Measurements from ENCODE around the gene TLCD3A.
"Not testable (repeated sequence)": the region's sequence is repeated elsewhere in the genome, so short reads cannot be mapped to it uniquely, and the experiment has no call there.

The TLCD3A gene

DNA sequence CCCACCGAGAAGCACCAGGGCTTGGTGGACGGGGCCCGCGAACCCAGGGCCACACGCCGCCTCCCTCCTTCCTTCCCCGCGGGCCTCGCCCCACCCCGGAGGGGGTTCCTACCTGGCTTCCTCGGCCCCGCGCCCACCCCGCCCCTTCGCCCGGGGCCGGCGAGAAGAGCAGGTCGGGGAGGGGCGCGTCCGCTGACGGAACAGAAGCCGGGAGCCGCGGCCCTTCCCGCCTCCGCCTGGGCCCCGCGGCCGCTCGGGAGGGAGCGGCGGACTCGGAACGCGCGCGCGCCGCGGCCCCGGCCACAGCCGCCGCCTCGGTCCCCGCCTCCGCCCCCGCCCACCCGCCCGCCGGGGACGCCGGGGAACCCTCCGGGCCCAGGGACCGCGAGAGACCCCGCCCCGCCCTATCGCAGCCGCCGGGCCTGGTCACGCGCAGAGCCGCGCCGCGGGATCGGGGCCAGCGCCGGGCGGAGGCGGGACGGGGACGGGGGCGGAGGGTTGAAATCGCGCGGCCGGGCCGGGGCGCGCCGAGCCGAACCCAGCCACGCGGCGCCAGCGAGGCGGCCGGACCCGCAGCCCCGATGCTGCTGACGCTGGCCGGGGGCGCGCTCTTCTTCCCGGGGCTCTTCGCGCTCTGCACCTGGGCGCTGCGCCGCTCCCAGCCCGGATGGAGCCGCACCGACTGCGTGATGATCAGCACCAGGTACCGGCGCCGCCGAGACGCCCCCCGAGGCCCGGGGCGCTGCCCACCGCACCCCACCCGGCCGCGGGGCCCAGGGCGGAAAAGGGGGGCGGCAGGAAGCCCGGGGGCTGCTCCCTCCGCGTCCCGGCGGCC, at the start of gene TLCD3A:
TLCD3A (plus strand) TSS at position 530 of the 835 bp plus-strand sequence; CDS start at position 582, 52 bp downstream.
- DNase-seq: peak; percentile 40

DNA sequence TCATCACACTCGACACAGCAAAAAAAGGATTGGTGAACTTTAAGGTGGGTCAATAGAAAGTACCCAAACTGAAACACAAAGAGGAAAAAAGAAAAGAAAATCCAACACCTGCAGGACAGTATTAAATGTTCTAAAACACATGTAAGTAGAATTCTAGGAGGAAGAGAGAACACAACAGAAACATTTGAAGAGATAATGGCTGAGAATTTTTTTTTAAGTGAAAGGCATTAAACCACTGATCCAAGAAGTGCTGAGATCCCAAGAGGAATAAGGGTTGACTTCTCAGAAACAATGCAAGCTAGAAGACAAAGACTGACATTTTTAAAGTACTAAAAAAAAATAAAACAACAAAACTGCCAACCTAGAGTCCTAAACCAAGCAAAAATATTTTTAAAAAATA, 49.4 kb upstream of the TLCD3A start:
- DNase-seq: no peak

DNA sequence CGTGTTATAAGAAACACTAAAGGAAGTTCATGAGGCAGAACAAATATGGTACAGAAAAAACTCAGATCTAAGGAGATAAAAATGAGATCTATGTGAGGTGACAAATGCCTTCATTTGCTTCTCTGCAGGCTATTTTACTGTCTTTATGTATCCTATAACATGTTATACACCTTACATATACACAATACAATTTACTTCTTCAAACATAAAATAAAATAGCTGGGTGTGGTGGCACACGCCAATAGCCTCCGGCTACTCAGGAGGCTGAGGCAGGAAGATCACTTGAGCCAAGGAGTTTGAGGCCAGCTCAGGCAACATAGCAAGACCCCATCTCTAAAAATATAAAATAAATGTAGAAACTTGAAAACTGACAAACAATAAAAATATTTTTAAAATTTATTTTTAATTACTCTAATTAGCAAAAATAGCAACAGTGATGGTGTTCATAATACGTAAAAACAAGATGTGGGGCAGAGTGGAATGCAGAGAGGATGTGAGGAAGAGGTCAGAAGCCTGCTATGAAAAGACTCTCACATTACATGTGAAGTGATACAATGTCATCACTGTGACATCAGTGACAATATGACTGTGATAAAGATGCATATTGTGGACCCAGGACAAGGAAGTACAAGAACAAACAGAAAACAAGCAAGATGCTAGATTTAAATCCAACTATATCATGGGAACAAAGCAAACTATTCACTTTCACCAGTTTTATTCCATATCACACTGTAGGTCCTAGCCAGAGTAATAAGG, 48.7 kb upstream of the TLCD3A start:
- DNase-seq: no peak

DNA sequence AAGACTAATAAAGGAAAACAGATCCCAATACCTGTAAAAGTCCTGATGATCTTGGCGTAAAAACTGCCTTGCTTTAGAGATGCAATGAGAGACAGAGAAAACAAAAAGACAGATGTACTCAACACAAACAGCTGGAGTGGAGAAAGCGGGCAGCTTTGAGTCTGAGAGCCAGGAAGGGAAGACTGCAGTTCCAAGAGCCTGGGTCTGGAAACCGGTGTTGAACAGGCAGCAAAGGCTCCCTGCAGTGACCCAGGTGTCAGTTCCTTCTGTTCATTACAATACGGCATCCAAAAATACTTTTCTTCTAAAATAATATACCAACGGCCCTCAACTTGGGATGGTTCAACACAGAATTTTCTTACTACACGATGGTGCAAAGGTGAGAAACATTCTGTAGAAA, 47.4 kb upstream of the TLCD3A start:
- DNase-seq: no peak

DNA sequence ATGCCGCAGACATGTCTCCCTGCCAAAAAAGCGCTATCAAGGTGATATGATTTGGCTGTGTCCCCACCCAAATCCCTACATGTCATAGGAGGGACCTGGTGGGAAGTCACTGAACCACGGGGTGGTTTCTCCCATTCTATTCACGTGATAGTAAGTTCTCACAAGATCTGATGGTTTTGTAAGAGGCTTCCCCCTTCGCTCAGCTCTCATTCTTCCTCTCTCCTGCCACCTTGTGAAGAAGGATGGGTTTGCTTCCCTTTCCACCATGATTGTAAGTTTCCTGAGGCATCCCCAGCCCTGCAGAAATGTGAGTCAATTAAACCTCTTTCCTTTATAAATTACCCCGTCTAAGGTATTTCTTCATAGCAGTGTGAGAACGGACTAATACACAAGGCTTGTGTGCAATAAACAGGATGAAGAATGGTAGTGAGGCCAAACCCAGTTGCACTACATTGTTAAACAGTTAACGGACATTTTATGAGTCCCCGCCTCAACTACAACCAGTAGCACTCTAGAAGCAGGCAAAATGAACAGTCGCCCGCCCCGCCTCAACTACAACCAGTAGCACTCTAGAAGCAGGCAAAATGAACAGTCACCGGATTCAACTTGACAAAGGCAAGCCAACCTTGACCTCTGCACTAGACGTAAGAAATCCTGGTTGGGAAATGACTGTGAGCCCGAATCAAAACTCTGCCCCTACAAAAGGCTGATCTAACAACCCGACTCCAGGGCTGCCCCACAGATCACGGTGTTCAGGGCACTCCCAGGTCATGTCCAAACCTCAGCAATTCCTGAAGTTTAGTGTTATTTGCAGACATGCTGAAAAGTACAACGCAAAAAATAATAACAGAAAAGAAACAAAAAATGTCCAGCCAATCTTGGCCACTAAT, 44.1 kb upstream of the TLCD3A start:
- no peak for DNase-seq

DNA sequence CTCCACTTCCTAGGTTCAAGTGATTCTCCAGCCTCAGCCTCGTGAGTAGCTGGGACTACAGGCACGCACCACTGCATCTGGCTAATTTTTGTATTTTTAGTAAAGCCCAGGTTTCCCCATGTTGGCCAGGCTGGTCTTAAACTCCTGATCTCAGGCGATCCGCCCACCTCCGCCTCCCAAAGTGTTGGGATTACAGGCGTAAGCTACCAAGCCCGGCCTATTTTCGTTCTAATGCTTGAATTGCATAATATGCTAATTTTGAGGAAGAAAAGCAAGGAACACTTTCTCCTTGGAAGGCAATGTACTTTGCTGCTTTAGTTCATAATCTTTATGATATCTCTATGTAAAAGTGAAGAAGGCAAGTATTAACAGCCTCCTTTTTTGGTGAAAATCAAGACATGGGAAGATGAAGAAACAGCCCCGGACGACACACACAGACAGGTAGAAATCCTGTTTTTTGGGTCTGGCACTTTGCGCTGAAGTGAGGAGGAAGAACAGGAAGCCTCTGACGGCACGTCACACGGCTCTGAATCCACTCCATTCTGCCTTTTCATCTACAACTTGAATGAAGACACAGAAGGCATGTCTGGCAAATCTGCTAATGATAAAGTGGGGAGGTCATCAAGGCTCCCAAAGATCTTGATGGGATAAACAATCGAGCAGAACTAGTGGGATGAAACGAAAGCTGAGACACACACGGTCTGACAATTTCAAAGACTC, 42.7 kb upstream of the TLCD3A start:
- DNase-seq: no peak

DNA sequence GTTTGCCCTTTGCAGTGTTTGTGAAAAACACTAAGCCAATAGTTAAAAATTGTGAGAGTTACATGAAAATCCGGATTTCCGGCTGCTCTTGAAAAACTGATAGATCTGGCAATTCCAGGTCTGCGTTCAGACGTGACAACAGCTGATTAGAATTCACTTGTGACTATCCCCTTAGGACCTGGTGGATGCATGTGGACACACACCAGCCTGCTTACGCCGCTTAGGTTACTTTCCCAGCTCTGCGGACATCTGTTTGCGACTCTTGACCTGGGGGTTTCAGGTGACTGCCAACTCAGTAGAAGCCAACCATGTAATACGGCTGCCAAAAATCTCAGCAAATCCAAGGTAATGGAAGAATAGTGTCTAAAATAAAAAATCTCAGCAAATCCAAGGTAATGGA, 42.0 kb upstream of the TLCD3A start:
- DNase-seq: no peak

DNA sequence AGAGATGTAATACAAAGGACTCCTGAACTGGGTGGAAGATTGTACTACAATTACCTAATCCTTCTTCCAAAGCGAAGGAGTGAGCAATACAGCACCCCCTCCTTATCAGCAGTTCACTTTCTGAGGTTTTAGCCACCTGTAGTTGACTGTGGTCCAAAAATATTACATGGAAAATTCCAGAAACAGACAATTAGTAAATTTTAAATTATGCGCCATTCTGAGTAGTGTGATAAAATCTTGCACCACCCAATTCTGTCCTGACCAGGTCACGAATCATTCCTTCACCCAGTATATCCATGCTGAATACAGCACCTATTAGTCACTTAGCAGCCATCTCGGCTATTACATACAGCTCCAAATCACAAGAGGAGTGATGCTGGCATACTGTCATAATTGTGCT, 41.0 kb upstream of the TLCD3A start:
- DNase-seq: no peak

DNA sequence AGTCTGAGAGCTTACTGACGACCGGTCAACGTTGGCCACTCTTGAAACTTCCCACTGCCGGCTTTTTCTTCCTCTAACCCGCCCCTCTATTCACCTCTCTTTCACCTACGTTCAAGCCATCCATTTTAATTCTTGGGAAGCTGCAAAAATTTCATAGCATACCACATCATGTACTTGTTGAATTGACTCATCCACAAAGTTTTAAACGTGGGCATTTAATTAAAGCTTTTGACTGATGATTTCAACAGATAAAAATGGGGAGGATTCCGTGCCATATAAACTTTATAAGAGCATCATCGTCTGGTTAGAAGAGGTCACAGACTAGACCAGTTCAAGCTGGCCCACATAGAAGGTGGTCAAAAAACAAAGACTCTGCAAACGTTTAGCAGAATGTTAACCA, 40.3 kb upstream of the TLCD3A start:
- DNase-seq: no peak

DNA sequence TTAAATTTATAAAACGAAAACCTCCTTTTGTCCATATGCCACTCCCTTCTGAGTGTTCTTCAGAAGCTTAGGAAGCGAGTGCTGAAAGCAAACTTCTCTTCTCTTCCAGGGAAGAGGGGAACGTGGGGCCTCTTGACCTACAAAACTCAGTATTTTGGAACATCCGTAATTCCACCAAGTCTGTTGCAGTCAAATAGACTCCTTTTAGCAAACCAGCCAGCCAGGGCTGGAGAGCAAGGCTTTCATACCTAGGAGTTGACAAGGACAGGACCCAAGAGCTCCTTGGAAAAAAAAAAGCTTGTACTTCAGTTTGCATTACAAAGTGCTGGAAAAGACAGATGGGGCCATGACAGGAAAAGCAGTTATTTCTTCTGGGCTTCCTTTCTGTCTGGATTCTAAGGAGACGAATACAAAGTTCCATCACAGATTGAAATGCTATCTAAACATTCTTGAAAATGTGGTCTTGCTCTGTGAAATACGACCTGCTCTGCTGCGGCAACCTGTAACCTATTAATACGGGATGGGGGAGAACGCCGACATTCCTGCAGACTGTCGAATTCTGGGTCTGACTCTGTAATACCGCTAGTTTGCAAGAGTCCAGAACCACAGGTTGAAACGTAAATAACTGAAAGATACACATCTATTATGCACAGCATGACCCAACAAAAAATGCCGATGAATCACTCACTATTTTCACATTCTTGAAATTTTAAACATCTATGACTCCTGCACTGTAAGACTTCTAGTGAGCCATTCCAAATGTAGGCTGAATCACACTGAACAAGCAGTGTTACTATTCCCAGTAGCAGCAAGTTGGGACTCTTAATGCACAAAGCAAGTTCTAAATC, 38.4 kb upstream of the TLCD3A start:
- no peak for DNase-seq

DNA sequence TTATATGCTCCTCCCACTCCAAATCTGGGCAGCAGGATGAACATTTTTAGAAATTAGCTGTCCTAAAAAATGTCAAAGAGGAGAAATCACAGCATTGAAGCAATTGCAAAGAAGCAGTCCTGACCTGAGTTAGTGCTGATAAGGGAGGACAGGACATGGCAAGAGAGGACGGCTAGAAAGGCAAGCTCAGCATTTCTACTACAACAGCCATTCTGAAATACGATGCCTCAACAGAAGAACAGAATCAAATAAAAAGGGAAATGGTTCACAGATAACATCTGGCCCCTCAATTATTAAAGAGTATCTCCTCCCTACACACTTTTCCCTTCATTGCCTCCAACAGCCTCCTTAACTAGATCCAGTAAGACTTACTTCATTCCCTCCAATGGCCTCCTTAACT, 36.0 kb upstream of the TLCD3A start:
- DNase-seq: no peak

DNA sequence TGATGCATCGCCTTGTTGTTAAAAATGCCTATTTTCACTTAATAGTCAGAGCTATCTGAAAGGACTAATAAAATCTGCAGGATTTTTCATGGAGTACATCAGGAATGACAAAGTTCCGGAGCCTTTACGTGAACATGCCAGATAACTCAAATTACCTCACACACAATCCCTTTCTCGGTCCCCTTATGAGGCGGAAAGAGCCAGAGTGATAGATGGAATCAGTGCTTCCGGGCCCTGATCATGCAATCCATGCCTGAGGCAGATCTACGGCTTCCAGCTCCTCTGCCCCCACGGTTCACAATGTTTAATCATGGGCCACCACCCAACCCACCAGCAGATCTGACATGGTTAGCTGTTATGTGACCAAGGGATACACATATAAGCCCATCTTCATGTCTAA, 34.7 kb upstream of the TLCD3A start:
- no peak for DNase-seq

DNA sequence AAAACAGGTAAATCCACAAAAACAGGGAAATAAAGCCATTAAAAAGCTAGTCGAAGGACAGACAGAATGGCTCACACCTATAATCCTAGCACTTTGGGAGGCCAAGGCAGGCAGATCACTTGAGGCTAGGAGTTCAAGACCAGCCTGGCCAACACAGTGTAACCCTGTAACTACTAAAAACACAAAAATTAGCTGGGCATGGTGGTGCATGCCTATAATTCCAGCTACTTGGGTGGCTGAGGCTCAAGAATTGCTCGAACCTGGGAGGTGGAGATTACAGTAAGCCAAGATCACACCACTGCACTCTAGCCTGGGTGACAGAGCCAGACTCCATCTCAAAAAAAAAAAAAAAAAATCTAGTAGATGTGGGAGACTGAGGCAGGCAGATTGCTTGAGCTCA, 34.3 kb upstream of the TLCD3A start:
- DNase-seq: not testable (repeated sequence)

DNA sequence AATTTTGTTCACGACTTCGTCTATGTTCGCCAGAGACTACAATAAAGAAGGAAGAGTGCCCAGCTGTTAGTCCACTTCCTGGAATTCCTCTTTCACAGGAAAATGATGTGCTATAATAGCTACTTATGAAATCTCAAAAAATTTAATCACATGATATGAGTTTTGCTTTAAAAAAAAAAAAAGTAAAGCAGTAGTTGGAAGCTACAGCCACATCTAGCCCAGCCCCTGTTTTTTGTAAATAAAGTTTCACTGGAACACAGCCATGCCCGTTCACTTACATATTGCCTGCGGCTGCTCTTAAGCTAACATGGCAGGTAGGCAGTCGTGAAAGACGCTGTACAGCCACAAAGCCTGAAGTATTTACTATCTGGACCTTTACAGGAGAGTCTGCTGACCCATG, 33.1 kb upstream of the TLCD3A start:
- no peak for DNase-seq

DNA sequence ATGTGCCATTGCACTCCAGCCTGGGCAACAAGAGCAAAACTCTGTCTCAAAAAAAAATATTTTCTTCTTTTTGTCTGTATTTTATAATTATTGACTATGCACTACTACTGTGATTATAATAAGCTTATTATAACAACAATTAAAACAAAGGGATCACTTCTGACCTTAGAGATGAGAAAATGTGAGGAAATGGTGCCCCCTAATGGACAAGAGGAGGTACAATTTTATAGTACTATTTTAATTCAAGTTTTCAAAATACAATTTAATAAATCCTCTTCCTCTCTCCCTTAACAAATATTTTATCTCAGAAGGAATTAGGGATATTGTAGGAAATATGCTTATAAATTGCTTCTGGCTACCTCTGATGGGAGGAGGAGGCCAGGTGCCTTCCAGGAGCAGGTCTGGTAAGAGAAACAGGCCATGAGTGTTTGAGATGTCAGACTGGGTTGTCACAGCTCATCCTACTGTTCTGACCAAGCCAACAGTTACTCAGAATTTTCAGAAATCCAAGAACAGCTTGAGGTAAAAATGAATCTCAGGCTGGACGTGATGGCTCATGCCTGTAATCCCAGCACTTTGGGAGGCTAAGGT, 31.8 kb upstream of the TLCD3A start:
- DNase-seq: no peak

DNA sequence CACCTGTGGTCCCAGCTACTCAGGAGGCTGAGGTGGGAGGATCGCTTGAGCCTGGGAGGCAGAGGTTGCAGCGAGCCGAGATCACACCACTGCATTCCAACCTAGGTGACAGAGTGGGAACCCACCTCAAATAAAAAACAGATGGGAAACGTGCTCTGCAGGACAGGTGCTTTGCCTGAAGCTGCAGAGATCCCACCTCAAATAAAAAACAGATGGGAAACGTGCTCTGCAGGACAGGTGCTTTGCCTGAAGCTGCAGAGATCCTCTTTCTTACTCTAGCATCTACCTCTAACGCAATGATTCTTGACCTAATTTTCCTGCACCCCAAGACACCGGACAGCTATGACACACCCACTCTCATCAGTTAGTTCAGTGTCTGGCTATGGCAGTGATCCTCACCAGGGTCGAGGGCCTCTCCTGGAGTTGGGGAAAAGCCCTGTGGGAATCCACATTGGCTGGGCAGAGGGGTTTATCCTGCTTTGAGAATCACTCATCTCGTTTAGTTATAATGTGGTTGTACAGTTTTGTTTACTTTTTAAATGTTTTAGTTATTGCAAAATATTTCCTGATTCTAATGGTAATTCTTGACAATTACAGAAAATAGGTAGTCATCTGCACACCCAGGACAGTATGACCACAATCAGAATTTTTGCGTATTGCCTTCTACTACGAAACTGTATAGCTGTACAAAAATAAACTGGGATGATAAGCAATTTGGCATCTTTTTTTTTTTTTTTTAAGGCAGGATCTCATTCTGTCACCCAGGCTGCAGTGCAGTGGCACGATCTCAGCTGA, 29.1 kb upstream of the TLCD3A start:
- DNase-seq: no peak

DNA sequence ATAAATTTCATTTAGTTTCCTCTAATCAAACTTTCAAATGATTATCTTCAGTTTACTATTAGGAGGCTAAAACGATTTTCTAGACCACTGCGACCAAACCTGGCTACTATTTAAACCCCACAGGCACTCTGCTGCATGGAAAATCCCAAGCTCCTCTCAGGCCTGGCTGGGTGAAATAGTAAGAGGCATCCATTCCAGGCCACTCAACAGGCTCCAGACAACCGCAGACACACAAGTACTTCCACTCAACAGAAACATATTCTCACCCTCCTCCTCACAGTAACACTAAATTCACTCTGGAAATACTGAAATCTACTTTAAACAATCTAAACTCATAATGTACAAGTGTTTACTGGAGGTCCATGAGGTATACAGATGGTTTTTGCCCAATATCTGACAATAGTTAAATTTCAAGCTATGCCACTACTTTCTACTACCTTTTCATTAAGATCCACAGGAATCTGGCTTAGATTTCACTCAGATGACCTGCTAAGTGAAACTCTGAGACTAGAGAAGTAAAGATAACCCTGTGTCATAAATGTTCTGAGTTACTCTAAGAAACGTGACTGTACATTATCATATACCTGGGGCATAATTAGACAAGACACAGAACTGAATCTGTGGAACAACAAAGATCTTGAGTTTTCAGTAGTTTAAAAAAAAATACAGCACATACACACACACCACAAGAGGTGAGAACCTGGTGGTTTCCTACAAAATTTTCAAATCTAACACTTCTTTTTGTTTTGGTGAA, 28.1 kb upstream of the TLCD3A start:
- DNase-seq: no peak

DNA sequence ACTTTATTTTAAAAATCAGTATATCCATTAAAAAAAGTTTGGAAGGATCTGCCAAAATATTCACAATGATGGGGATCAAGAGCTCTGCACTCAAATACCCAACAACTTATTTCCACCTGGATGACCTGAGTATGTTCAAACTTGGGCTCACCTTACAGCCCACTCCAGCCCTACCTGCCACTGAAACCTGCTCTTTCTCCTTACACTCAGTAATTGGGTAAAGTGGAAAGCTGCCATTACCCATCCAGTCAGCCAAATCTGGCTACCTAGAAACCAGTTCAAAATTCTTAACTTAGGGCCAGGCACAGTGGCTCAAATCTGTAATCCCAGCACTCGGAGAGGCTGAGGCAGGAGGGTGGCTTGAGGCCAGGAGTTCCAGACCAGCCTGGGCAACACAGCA, 27.4 kb upstream of the TLCD3A start:
- DNase-seq: no peak

DNA sequence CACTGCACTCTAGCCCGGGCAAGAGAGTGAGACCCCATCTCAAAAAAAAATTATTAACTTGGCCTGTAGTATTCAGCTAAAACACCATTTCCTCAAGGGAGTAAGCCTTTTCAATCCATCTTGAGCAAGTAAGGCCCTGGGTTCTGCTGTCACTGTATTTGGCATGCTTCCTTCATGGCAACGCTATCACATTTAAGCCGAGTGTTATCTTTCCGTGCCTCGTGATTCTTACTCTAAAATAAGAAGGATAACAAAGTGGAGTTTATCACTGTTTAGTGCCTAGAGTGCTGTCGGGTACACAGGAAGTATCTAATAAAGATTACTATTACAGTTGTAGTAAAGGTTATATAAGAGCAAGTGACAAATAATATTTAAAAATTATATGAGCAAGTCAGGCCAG, 26.5 kb upstream of the TLCD3A start:
- no peak for DNase-seq

DNA sequence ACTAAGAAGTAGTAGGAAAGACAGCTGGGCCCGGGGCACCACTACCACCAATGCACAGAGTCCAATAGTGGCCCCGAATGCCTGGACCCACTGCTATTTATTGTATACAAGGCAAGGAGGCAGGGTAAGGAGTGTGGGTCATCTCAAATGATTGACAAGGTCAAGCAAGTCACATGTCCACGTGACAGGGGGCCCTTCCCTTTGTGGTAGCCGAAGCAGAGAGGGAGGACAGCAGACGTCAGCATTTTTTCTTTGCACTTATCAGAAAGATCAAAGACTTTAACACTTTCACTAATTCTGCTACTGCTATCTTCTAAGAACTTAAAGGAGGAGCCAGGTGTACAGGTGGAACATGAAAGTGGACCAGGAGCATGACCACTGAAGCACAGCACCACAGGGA, 24.3 kb upstream of the TLCD3A start:
- no peak for DNase-seq
